Hepatocyte (in vitro differentiated cells): ENCODE measurements around the gene ERICH2.

ENCODE experiments used
- CTCF ChIP-seq: fragments of 200-600 bp; sonication (generic); IDR thresholded peaks from 2 replicates; pipeline ENCODE4 v1.5.1; 2016; ENCODE audit warnings: antibody characterized with exemption, mild to moderate bottlenecking; ENCODE audit not compliant: poor library complexity
- EZH2 ChIP-seq: fragments of 200-600 bp; sonication (generic); IDR thresholded peaks from 2 replicates; pipeline ENCODE4 v1.6.1; 2016; ENCODE audit warnings: antibody characterized with exemption, mild to moderate bottlenecking, borderline replicate concordance

GRCh38 chr2:170823088-170823897 is 53.1 kb downstream of the ERICH2 start:
- no peak for TF ChIP-seq CTCF
- TF ChIP-seq EZH2, result peak; percentile 6
